HepG2 (cell line): ENCODE data around the gene TMEM134. TPM values are rescaled to one million over a fixed set of nuclear protein-coding genes. Genes with fewer than 3 reads are reported as not detected.
A peak's percentile ranks its signal among the peaks of the same experiment; 100 is the strongest.

ENCODE experiments used
- ATAC-seq: fragments of 200-7000 bp; cut with Tn5 transposase; 3 replicates; pipeline ENCODE4 v1.9.1; 2020; ENCODE audit warnings: mild to moderate bottlenecking, moderate library complexity
- BruUV-seq: library from RNA; stranded (reverse); fragments of 400-500 nt; replicated peaks from 2 replicates; lab custom pipeline; 2021; lab: Mats Ljungman, UMichigan
- CTCF ChIA-PET: fragments of 300-600 bp; formaldehyde crosslinking; extraction: SDS; loops from one replicate; lab custom pipeline; 2021; ENCODE audit warnings: low total read pairs, inconsistent platforms, low intra/inter-chr PET ratio; lab: Yijun Ruan, JAX
- POLR2A ChIA-PET: fragments of 350-600 bp; sonication (Branson Sonifier 250); formaldehyde crosslinking; loops from one replicate; lab custom pipeline; 2020; ENCODE audit warnings: antibody characterized with exemption, inconsistent platforms; lab: Yijun Ruan, JAX
- DNase-seq: peaks from one replicate; pipeline ENCODE4 v3.0.0-alpha.2; 2015; ENCODE audit warnings: low spot score
- FAIRE-seq: peaks from 3 replicates; lab custom pipeline; 2011; peaks lifted over from hg19 to GRCh38; lab: Jason Lieb, UNC
- H2AFZ ChIP-seq: one replicate; pipeline ENCODE4 v1.6.1; 2011; ENCODE audit warnings: low read length, inconsistent platforms
- H3K27ac ChIP-seq: fragments of 300-600 bp; 3 replicates; pipeline ENCODE4 v1.8.0; 2011; ENCODE audit warnings: mixed run types, mild to moderate bottlenecking, mixed read lengths, low read length, inconsistent platforms; ENCODE audit not compliant: insufficient read depth; ENCODE audit errors: extremely low read length
- H3K27me3 ChIP-seq, 2 experiments: fragments of 200-600 bp in 1 of 2; 2 replicates in 1 of 2; 3 replicates in 1 of 2; pipeline versions ENCODE4 v1.6.0 to v1.8.0; 2011; ENCODE audit warnings: low read length in 2 of 2, mild to moderate bottlenecking in 2 of 2, moderate library complexity in 2 of 2, inconsistent platforms in 1 of 2; ENCODE audit not compliant: insufficient read depth in 2 of 2, control insufficient read depth in 1 of 2
- H3K36me3 ChIP-seq, 2 experiments: fragments of 200-600 bp in 1 of 2; replicated peaks in 1 of 2; 2 replicates in 1 of 2; 3 replicates in 1 of 2; pipeline versions ENCODE4 v1.5.1 to v1.8.0; 2011; ENCODE audit warnings: low read length in 2 of 2, inconsistent platforms in 1 of 2; ENCODE audit not compliant: insufficient read depth in 2 of 2, control insufficient read depth in 1 of 2
- H3K4me1 ChIP-seq: 2 replicates; pipeline ENCODE4 v1.5.1; 2012; ENCODE audit warnings: low read length, inconsistent platforms; ENCODE audit not compliant: insufficient read depth
- H3K4me2 ChIP-seq: 2 replicates; pipeline ENCODE4 v1.6.0; 2011; ENCODE audit warnings: low read depth, low read length, inconsistent platforms
- H3K4me3 ChIP-seq, 3 experiments: fragments of 200-600 bp in 1 of 3; sonication (generic), shearing (Covaris generic) in 1 of 3; replicated peaks in 1 of 3; 2 replicates each; pipeline ENCODE4 v1.5.1; 2011 to 2016; ENCODE audit warnings: low read length in 3 of 3, inconsistent platforms in 2 of 3, low read depth in 2 of 3, mild to moderate bottlenecking in 2 of 3, control low read depth in 1 of 3, mixed read lengths in 1 of 3; ENCODE audit not compliant: insufficient read depth in 1 of 3
- H3K79me2 ChIP-seq: one replicate; pipeline ENCODE4 v1.6.1; 2011; ENCODE audit warnings: low read length, inconsistent platforms; ENCODE audit not compliant: insufficient read depth
- H3K9ac ChIP-seq: 2 replicates; pipeline ENCODE4 v1.6.0; 2011; ENCODE audit warnings: mild to moderate bottlenecking, low read depth, low read length, inconsistent platforms; ENCODE audit not compliant: insufficient read depth
- H3K9me3 ChIP-seq: 2 replicates; pipeline ENCODE4 v1.5.1; 2012; ENCODE audit warnings: mild to moderate bottlenecking, low read length
- H4K20me1 ChIP-seq: 2 replicates; pipeline ENCODE4 v1.6.0; 2011; ENCODE audit warnings: inconsistent platforms, mild to moderate bottlenecking, low read length, moderate library complexity; ENCODE audit not compliant: insufficient read depth
- SYNCRIP ChIP-seq: fragments of 200-400 bp; formaldehyde crosslinking; IDR thresholded peaks from 2 replicates; pipeline ENCODE4 v1.6.1; 2018; ENCODE audit warnings: mild to moderate bottlenecking, low read depth, low read length; ENCODE audit not compliant: insufficient read depth
- ZNF558 ChIP-seq: sonication (generic); formaldehyde crosslinking; IDR thresholded peaks from 2 replicates; pipeline ENCODE4 v1.9.0; 2022; ENCODE audit warnings: mild to moderate bottlenecking, missing genetic modification reagents, borderline replicate concordance
- WGBS: methylation state at CpG from one replicate; pipeline ENCODE4 v1.1.6; 2017; ENCODE audit warnings: low lambda C conversion rate; 5-methylcytosine and 5-hydroxymethylcytosine counted together
- in situ Hi-C: cut with HindIII; loops from 2 replicates; pipeline ENCODE4 v1.10.0; 2017; ENCODE audit warnings: low pct_unique_long_range_greater_than_20kb; ENCODE audit not compliant: extremely low pct_ligation_motif_present
- intact Hi-C: fragments of 100-400 bp; cut with micrococcal nuclease; formaldehyde crosslinking; loops from one replicate; pipeline ENCODE4 v1.10.0; 2022; ENCODE audit not compliant: unreplicated experiment
- polyA plus RNA-seq, 8 experiments: library from polyadenylated mRNA; depleted of rRNA in 3 of 8; stranded (reverse) in 7 of 8; unstranded in 1 of 8; fragments of >200 nt; fragmentation: Illumina TruSeq in 4 of 8; extraction: Trizol in 4 of 8; gene quantifications; 2 replicates each; pipeline versions ENCODE4 v1.2.1 to v1.2.3, GENCODE V29; 2011 to 2016; ENCODE audit warnings: low read depth in 4 of 8, missing spikeins in 1 of 8, mixed read lengths in 1 of 8; ENCODE audit not compliant: insufficient read depth in 1 of 8
- total RNA-seq, 5 experiments: library from RNA; depleted of rRNA; stranded (reverse); fragments of >200 nt; fragmentation: Illumina TruSeq; extraction: Trizol; gene quantifications; 2 replicates each; pipeline ENCODE4 v1.2.3, GENCODE V29; 2016; ENCODE audit warnings: low read depth in 1 of 5
- TF ChIP-seq, protein P1 (sequence below): IDR thresholded peaks from 2 replicates; pipeline ENCODE4 v1.6.1; 2016; ENCODE audit warnings: mild to moderate bottlenecking
- TF ChIP-seq, protein P2 (sequence below): sonication (generic); formaldehyde crosslinking; IDR thresholded peaks from 2 replicates; pipeline ENCODE4 v1.4.0; 2020; ENCODE audit warnings: missing genetic modification reagents; ENCODE audit errors: not compliant biosample characterization

Gene TMEM134
- total and polyA plus RNA-seq, 2 of the 13 experiments (the other 11 are each of a cell fraction or from before 2014, with no cell fraction given), result 6.9 to 26.9 TPM

DNA sequence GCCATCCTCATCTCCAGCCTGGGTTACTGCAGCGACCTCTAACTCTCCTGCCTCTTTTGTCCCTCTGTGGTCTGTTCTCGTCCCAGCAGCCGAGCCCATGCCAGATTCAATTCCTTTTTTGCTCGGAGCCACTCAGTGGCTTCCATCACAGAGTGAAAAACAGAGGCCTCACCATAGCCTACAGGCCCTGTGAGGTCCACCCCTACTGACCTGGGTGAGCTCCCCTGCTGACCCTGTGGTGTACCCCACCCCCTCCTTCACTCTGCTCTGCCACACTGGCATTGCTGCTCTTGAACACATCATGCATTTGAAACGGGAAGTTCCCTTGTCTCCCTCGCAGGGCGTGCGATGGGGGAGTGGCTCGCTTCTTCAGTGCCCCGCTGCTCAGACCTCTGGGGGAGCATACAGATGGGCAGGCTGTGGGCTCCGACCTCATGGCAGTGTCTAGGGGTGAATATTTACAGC lies 15.8 kb upstream of the TMEM134 start:
- no peak overlapping the region for H3K4me3 ChIP-seq
- in situ Hi-C loops (no loop called here), intact Hi-C loops (no loop called here)
- peaks cover 4 to 17% of the 10 kb centered on the region in 2 experiments; a peak in 3 of 5 replicates for H3K36me3 ChIP-seq
- H3K79me2 ChIP-seq, result no peaks in the 10 kb centered on the region
- ATAC-seq (no peak), DNase-seq (no peak), FAIRE-seq (no peak)
- ChIA-PET POLR2A (no interaction called here), CTCF (no interaction called here)
- 97% methylated on average over 11 of the region's 11 CpGs for WGBS
- BruUV-seq, result no TSS peak
- no peaks in the 10 kb centered on the region for H3K9me3 ChIP-seq
- H3K9ac ChIP-seq, result 0 out of 2 replicates have a peak overlapping the region, but pooled peaks have one; percentile 72
- no peaks in the 10 kb centered on the region for H3K27me3 ChIP-seq
- H3K27ac ChIP-seq, result no peak overlapping the region
- peaks cover 28% of the 10 kb centered on the region for H3K4me1 ChIP-seq
- H2AFZ ChIP-seq, result no peak overlapping the region
- no peaks in the 10 kb centered on the region for H4K20me1 ChIP-seq
- H3K4me2 ChIP-seq, result peak overlapping the region; percentile 68; the same call in 1 of the 2 replicates
- TF ChIP-seq, protein P1, sequence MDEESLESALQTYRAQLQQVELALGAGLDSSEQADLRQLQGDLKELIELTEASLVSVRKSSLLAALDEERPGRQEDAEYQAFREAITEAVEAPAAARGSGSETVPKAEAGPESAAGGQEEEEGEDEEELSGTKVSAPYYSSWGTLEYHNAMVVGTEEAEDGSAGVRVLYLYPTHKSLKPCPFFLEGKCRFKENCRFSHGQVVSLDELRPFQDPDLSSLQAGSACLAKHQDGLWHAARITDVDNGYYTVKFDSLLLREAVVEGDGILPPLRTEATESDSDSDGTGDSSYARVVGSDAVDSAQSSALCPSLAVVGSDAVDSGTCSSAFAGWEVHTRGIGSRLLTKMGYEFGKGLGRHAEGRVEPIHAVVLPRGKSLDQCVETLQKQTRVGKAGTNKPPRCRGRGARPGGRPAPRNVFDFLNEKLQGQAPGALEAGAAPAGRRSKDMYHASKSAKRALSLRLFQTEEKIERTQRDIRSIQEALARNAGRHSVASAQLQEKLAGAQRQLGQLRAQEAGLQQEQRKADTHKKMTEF, result no peak
- TF ChIP-seq, protein P2, sequence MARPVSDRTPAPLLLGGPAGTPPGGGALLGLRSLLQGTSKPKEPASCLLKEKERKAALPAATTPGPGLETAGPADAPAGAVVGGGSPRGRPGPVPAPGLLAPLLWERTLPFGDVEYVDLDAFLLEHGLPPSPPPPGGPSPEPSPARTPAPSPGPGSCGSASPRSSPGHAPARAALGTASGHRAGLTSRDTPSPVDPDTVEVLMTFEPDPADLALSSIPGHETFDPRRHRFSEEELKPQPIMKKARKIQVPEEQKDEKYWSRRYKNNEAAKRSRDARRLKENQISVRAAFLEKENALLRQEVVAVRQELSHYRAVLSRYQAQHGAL (CRISPR knock-in tag), result no peak
- TF ChIP-seq ZNF558 (CRISPR knock-in tag) (no peak), SYNCRIP (no peak)
- TF ChIP-seq, all 625 proteins: peak for 0
